Activated CD4-positive, alpha-beta T cell treated with anti-CD3 and anti-CD28 coated beads, Interleukin-2, amount 50 U/mL, for 16 hours (primary cell): ENCODE results near the gene TCEAL7.

ENCODE experiments used
- DNase-seq: peaks from one replicate; pipeline ENCODE4 v3.0.0-alpha.2; 2020

TCEAL7 gene

GRCh38 chrX:103369479-103369878 lies 39.4 kb downstream of the TCEAL7 start:
- DNase-seq: no peak

- no peak for DNase-seq
Measured at GRCh38 chrX:103372886-103373285, 42.8 kb downstream of the TCEAL7 start.

GRCh38 chrX:103373581-103373980 lies 43.5 kb downstream of the TCEAL7 start:
- no peak for DNase-seq

- peak; percentile 30 for DNase-seq
Measured at GRCh38 chrX:103376118-103376978, 46.3 kb downstream of the TCEAL7 start, which contains the start of gene BEX3. BEX3 (plus strand) TSS chrX:103376538; CDS start chrX:103377522, 984 bp downstream.

- no peak for DNase-seq
Measured at GRCh38 chrX:103376979-103377324, 46.9 kb downstream of the TCEAL7 start.

- DNase-seq: no peak
Measured at GRCh38 chrX:103378990-103379389, 49.0 kb downstream of the TCEAL7 start.
